ENCODE measurements around the gene CXCL5.

- TF ChIP-seq CTCF (conservative IDR thresholded peaks at IDR 0.05; ENCODE audit: low read depth in 2 of 2): no peak
- no peak for TF ChIP-seq EZH2phosphoT487 (IDR thresholded peaks at IDR 0.05; ENCODE audit: unreplicated experiment)
- TF ChIP-seq EZH2 (IDR thresholded peaks at IDR 0.05; ENCODE audit: low read depth, unreplicated experiment): no peak
- no peak for TF ChIP-seq POLR2AphosphoS5 (IDR thresholded peaks at IDR 0.05; ENCODE audit: low read depth)
- no peak for TF ChIP-seq ZNF114 (CRISPR knock-in tag; IDR thresholded peaks at IDR 0.05)
- TF ChIP-seq, protein P1, sequence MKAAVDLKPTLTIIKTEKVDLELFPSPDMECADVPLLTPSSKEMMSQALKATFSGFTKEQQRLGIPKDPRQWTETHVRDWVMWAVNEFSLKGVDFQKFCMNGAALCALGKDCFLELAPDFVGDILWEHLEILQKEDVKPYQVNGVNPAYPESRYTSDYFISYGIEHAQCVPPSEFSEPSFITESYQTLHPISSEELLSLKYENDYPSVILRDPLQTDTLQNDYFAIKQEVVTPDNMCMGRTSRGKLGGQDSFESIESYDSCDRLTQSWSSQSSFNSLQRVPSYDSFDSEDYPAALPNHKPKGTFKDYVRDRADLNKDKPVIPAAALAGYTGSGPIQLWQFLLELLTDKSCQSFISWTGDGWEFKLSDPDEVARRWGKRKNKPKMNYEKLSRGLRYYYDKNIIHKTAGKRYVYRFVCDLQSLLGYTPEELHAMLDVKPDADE (IDR thresholded peaks at IDR 0.05): no peak
These were observed 30.0 kb upstream of the CXCL5 start for GRCh38 chr4:74028504-74028903.
